Activated T-helper 1 cell treated with Interleukin-2 at 50 U/mL for 16 hours (primary cell): ENCODE measurements around the gene SLX9.
"Not testable (repeated sequence)": the region's sequence is repeated elsewhere in the genome, so short reads cannot be mapped to it uniquely, and the experiment has no call there.

Experiments used
- DNase-seq: peaks from one replicate; pipeline ENCODE4 v3.0.0-alpha.2; 2020; ENCODE audit warnings: low read depth

SLX9 gene

DNA sequence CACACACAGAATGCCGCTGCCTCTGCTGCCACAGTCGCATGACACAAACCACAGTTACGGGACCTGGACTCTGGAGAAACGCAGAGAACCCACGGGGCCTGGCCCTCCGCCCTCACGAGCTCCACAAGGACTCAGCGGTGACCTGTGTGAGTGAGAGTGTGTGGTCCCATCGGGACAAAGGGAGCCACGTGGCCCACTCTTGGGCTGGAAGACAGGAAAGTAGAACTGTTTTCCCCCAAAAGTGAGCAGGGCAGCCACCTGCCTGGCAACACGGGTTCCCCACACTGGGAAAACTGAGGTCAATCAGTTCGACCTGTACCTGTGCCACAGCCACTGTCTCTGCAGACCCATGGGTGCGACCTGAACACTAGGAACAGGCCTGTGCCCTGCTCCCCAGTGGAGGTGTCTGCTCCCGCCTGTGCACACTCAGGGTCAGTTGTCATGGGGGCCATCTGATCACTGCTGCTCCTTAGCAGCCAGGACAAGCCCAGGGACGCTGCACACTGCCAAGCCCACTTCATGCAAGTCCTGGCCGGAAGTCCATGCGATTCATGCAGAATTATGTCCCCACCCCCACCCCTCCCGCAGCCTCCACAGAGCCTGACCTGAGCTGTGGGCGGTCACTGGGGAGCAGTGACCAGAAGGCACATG, 80.2 kb downstream of the SLX9 start:
- DNase-seq = no peak

DNA sequence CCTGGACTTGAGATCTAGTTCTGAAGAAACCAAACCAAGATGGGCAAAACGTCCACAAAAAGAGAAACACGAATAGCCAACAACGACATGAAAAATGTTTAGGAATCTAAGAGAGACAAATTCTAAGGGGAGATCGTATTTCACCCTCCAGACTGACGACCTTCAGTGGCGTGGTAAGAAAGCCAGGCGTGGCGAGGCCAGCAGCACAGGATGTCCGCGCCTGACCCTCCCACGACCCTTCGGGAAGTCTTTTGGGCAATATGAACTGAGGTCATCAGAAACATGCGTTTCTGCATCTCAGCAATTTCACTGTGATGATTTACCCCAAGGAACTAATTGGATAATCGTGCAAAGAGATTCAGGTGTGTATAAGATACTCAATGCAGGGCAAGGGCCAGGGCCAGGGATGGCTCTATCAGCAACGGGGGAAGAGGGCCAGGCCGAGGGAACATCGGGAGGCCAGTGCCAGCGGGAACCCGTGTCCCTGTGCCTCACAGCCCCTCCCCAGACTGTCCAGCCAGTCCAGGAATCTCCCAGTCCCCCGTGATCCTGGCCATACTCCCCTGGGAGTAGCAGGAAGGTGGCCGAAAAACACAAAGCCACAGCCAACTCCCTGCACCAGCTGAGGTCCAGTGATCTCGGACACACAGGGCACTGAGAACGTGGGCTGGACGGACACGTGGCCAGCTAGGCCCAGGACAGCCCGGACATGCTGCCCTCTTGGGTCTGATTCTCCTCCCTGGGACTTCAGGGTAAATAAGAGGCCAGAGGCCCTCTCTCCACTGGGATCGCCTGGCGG, 81.0 kb downstream of the SLX9 start:
- no peak for DNase-seq

DNA sequence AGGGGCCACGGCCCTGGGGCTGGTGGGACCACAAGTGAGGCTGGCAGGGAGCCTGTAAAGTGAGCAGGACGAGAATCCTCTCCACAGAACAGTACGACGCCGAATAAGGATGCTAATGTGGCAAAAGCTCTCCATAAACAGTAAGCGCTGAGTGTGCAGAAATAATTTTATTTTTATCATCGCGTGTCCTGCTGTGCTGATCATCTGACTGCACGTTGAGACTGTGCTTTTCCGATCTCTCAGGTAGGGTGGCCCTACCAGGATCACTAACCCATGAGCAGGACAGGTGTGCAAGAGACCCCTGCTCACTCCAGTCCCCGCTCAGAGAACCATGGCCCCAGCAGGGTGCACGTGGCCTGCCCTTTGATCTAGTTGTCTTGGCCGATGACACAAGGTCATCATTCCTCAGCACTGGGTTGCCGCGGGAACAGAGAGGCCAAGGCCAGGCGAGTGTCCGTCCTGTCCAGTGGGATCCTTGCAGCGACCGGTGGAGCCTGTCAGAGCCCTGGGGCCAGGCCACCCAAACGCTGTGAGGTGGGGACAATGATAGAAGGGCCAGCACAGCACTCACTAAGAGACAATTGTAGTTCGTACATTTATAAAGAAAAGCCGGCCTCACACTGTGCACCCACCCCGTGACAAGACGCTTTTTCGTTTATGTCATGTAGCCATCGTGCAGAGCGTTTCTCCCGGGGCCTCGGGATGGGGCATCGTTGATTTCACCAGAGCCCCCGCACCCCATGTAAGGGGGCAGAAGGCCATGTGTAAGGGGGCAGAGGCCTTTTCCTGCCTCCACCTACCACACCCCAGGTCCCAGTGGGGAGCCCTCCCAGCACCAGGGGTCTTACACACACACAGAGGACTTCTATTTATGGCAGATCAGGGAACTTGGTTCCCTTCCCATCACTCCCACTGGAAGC, 81.9 kb downstream of the SLX9 start:
- no peak for DNase-seq

DNA sequence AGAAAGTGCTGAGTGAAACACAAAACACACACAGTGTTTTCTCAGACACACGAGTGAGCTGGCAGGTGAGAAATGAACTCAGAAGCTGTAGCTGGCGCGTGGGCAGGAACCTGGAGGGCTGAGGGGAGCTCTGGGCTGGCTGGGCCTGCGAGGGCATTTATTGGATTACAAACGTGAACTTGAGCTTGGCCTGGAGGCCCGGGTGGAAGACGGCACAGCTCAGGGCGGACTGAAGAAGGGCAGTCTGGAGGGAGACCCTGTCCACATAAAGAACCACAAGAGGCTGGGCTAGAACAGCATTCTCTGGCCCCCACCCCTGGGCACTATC, 82.5 kb downstream of the SLX9 start:
- no peak for DNase-seq

GRCh38 chr21:45022736-45023135, 82.9 kb downstream of the SLX9 start:
- no peak for DNase-seq

DNA sequence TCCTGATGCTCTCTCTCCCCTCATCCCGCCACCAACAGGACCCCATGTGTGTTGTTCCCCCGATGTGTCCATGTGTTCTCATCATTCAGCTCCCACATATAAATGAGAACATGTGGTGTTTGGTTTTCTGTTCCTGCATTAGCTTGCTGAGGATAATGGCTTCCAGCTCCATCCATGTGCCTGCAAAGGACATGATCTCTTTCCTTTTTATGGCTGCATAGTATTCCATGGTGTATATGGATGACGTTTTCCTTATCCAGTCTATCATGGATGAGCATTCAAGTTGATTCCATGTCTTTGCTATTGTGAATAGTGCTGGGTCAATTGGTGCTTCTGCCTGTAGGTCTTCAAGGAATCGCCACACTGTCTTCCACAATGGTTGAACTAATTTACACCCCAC, 84.7 kb downstream of the SLX9 start:
- not testable (repeated sequence) for DNase-seq

DNA sequence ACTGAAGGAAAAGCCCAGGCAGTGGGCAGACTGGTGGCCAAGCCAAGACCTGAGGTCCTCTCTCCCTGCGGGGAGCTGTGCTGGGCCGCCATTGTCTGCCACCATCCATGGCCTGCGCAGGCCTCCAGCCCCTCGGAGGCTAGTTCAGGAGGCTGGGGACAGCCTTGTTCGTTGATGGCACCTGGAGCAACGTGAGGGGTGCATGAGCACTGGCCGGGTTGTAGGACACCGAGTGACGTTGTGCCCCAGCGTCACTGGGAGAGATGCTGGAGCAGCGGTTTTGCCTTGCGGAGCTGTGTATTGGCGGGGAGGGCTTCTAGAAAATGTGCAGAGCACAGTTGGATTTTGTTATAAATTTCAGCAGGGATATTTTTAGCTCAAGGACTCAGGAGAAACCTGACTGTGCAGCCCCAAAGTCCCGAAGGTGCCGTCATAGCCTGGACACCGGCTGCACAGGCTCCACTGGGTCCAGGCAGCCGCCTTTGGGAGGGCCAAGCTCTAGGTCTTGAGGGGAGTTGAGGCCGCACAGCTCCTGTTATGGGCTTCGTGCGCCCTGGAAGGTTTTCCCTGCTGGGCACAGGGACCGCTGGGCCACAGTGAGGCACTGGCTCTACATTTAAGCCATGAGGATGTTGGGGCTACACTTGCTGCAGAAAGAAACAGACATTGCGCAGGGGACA, 86.4 kb downstream of the SLX9 start:
- DNase-seq = no peak
